ENCODE measurements around the gene ABTB2. TPM values are rescaled to one million over a fixed set of nuclear protein-coding genes. Genes with fewer than 3 reads are reported as not detected.

ABTB2 gene
- total RNA-seq, 1 donor from 2014 or later: 3.1 TPM

GRCh38 chr11:34332524-34332923, 25.3 kb downstream of the ABTB2 start:
- no peak overlapping the region for H3K4me3 Mint-ChIP-seq
- no peaks in the 10 kb centered on the region for H3K36me3 Mint-ChIP-seq
- no peak for DNase-seq (ENCODE audit: low spot score in 2 of 2, unreplicated experiment in 2 of 2)
- no peaks in the 10 kb centered on the region for H3K9me3 Mint-ChIP-seq
- peak overlapping the region; percentile 37 for H3K27ac Mint-ChIP-seq
- H3K27me3 Mint-ChIP-seq (ENCODE audit: low read depth): peaks cover 9% of the 10 kb centered on the region
- no peak for TF ChIP-seq CTCF (IDR thresholded peaks at IDR 0.05; ENCODE audit: unreplicated experiment)
- peaks cover 15% of the 10 kb centered on the region for H3K4me1 Mint-ChIP-seq

GRCh38 chr11:34331736-34332135, 26.1 kb downstream of the ABTB2 start:
- H3K9me3 Mint-ChIP-seq: no peaks in the 10 kb centered on the region
- no peak for TF ChIP-seq CTCF (IDR thresholded peaks at IDR 0.05; ENCODE audit: unreplicated experiment)

GRCh38 chr11:34331329-34331728, 26.5 kb downstream of the ABTB2 start:
- Mint-ChIP-seq H3K4me3 (no peak overlapping the region), H3K4me1 (peaks cover 15% of the 10 kb centered on the region), H3K9me3 (no peaks in the 10 kb centered on the region), H3K36me3 (no peaks in the 10 kb centered on the region), H3K27me3 (ENCODE audit: low read depth) (peaks cover 9% of the 10 kb centered on the region), H3K27ac (no peak overlapping the region)
- DNase-seq (ENCODE audit: low spot score in 2 of 2, unreplicated experiment in 2 of 2): no peak
- no peak for TF ChIP-seq CTCF (IDR thresholded peaks at IDR 0.05; ENCODE audit: unreplicated experiment)

More at GRCh38 chr11:34331736-34332135, 26.1 kb downstream of the ABTB2 start:
- Mint-ChIP-seq H3K4me1 (peaks cover 15% of the 10 kb centered on the region), H3K36me3 (no peaks in the 10 kb centered on the region), H3K27me3 (ENCODE audit: low read depth) (peaks cover 9% of the 10 kb centered on the region), H3K27ac (no peak overlapping the region), H3K4me3 (no peak overlapping the region)
- DNase-seq (ENCODE audit: low spot score in 2 of 2, unreplicated experiment in 2 of 2): no peak

GRCh38 chr11:34330653-34331052, 27.2 kb downstream of the ABTB2 start:
- Mint-ChIP-seq H3K27ac (no peak overlapping the region), H3K4me3 (no peak overlapping the region), H3K9me3 (no peaks in the 10 kb centered on the region), H3K36me3 (no peaks in the 10 kb centered on the region), H3K27me3 (ENCODE audit: low read depth) (peaks cover 9% of the 10 kb centered on the region), H3K4me1 (peaks cover 15% of the 10 kb centered on the region)
- TF ChIP-seq CTCF (IDR thresholded peaks at IDR 0.05; ENCODE audit: unreplicated experiment): no peak
- DNase-seq (ENCODE audit: low spot score in 2 of 2, unreplicated experiment in 2 of 2): no peak

- H3K36me3 Mint-ChIP-seq: no peaks in the 10 kb centered on the region
- TF ChIP-seq CTCF (IDR thresholded peaks at IDR 0.05; ENCODE audit: unreplicated experiment): no peak
- no peak overlapping the region for H3K4me3 Mint-ChIP-seq
- no peak for DNase-seq (ENCODE audit: low spot score in 2 of 2, unreplicated experiment in 2 of 2)
- peaks cover 10% of the 10 kb centered on the region for H3K27me3 Mint-ChIP-seq (ENCODE audit: low read depth)
- no peak overlapping the region for H3K27ac Mint-ChIP-seq
- peaks cover 15% of the 10 kb centered on the region for H3K4me1 Mint-ChIP-seq
- no peaks in the 10 kb centered on the region for H3K9me3 Mint-ChIP-seq
Measured at GRCh38 chr11:34329876-34330275, 27.9 kb downstream of the ABTB2 start.

- Mint-ChIP-seq H3K27me3 (ENCODE audit: low read depth) (peaks cover 11% of the 10 kb centered on the region), H3K4me3 (no peak overlapping the region), H3K27ac (no peak overlapping the region), H3K4me1 (peaks cover 15% of the 10 kb centered on the region), H3K36me3 (no peaks in the 10 kb centered on the region), H3K9me3 (no peaks in the 10 kb centered on the region)
- no peak for TF ChIP-seq CTCF (IDR thresholded peaks at IDR 0.05; ENCODE audit: unreplicated experiment)
- DNase-seq (ENCODE audit: low spot score in 2 of 2, unreplicated experiment in 2 of 2): no peak
Measured at GRCh38 chr11:34328632-34328910, 29.2 kb downstream of the ABTB2 start.
